Measurements from ENCODE around the gene SS18L1. TPM values are rescaled to one million over a fixed set of nuclear protein-coding genes. Genes with fewer than 3 reads are reported as not detected.

Gene SS18L1
- total and polyA plus RNA-seq, 12 donors: 9.0 to 45.7 (median 14.4) TPM

- H3K4me3 ChIP-seq: peak overlapping the region; percentile 28 to 99 (median 52)
- TF ChIP-seq CTCF (IDR thresholded peaks at IDR 0.05) (no peak), POLR2A (IDR thresholded peaks at IDR 0.05) (no peak)
- H3K4me1 ChIP-seq (replicated peaks in 1 of 2): peaks cover 25 to 40% of the 10 kb centered on the region in 2 donors
- no peaks in the 10 kb centered on the region for H3K27me3 ChIP-seq
- H3K27ac ChIP-seq: peak overlapping the region; percentile 69 to 100 (median 94)
- 0 to 1% (median 0%) methylated on average over 6 to 71 of the region's 71 CpGs for WGBS, 4 donors
- H3K9me3 ChIP-seq (replicated peaks in 1 of 3): no peaks in the 10 kb centered on the region
- H3K36me3 ChIP-seq (replicated peaks in 1 of 2): peaks cover 0 to 35% of the 10 kb centered on the region in 2 donors
- DNase-seq: peak in 3 of 7 donors; percentile 38 to 51 (median 44)
- intact Hi-C loops (cut with DNase I): loop anchor here in 1 of 2 donors (5.0 kb wide), 1 partner anchor 80 kb away; no protein-coding TSS in a partner anchor
Observed at GRCh38 chr20:62142252-62143080, 1.1 kb upstream of the SS18L1 start.

- WGBS, 4 donors: 0 to 1% (median 1%) methylated on average over 12 to 104 of the region's 104 CpGs
- intact Hi-C loops (cut with DNase I): loop anchor here in 1 of 2 donors (5.0 kb wide), 1 partner anchor 82 kb away; no protein-coding TSS in a partner anchor
- Histone ChIP-seq H3K27ac (peak overlapping the region; percentile 12 to 100 (median 94)), H3K4me1 (replicated peaks in 1 of 2) (peaks cover 25 to 41% of the 10 kb centered on the region in 2 donors), H3K9me3 (replicated peaks in 1 of 3) (no peaks in the 10 kb centered on the region), H3K27me3 (no peaks in the 10 kb centered on the region), H3K36me3 (replicated peaks in 1 of 2) (peaks cover 0 to 18% of the 10 kb centered on the region in 2 donors), H3K4me3 (peak overlapping the region in 3 of 4 donors; percentile 48 to 99 (median 55))
- DNase-seq: peak; percentile 57 to 79 (median 70)
- TF ChIP-seq CTCF (IDR thresholded peaks at IDR 0.05) (peak in 1 of 6 experiments; percentile 2), POLR2A (IDR thresholded peaks at IDR 0.05) (peak in 1 of 2 donors; percentile 76)
Observed at GRCh38 chr20:62143957-62144825, 622 bp downstream of the SS18L1 start.

GRCh38 chr20:62145688-62146018, 2.1 kb downstream of the SS18L1 start:
- TF ChIP-seq POLR2A (IDR thresholded peaks at IDR 0.05): no peak
- no peak for TF ChIP-seq CTCF (IDR thresholded peaks at IDR 0.05)
- DNase-seq: no peak
- no peak overlapping the region for H3K27ac ChIP-seq
- no peaks in the 10 kb centered on the region for H3K9me3 ChIP-seq (replicated peaks in 1 of 3)
- no peaks in the 10 kb centered on the region for H3K27me3 ChIP-seq
- intact Hi-C loops (cut with DNase I): no loop called here
- peaks cover 25 to 33% of the 10 kb centered on the region in 2 donors for H3K4me1 ChIP-seq (replicated peaks in 1 of 2)
- peaks cover 0 to 3% of the 10 kb centered on the region in 2 donors for H3K36me3 ChIP-seq (replicated peaks in 1 of 2)
- H3K4me3 ChIP-seq: no peak overlapping the region
- 87 to 96% (median 95%) methylated on average over 7 of the region's 7 CpGs for WGBS, 4 donors
